ENCODE results near the gene LYSMD2.
"Not testable (repeated sequence)": the region's sequence is repeated elsewhere in the genome, so short reads cannot be mapped to it uniquely, and the experiment has no call there.

The LYSMD2 gene, protein sequence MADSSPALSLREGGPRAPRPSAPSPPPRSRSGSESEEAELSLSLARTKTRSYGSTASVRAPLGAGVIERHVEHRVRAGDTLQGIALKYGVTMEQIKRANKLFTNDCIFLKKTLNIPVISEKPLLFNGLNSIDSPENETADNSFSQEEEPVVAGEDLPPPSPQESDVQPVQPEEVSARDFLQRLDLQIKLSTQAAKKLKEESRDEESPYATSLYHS

DNA sequence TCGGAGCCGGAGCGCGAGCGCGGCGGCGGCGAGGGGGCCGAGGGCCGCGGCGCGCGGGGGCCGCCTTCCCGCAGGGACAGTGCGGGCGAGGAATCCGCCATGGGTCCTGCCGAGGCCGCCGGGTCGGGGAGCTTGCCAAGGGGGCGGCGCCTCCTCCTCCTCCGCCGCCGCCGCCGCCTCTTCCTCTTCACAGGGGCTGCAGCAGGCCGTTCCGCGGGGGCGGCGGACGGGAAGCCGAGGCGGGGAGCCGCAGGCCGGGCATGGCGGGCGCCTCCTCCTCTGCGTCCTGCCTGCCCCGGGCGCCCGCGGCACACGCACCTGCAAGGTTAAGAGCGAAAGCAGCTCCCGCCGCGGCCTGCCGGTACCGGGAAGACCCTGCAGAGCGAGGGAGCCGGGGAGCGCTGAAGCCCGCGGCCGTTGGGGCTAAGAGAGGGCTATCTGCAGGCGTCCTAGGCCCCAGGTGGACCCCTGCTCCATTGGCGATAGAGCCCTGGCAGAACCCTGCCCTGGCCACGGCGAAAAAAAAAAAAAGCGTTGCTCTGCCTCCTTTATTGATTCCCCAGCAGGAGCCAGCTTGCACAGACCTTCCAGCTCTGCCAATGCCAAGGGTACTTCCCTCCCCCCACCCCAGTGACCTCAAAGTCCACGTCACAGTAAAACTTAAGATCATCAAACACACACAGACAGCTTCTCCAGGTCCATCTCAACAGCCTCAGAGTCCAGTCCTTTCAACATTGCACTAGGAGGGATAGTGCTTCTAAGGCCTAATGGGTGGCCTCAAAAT is at the start of gene LYSMD2:
LYSMD2 (minus strand) TSS at position 134 of the 784 bp plus-strand sequence; CDS start at position 101, 33 bp downstream.
- H3K9me3 Mint-ChIP-seq, result no peaks in the 10 kb centered on the region
- H3K27ac Mint-ChIP-seq (ENCODE audit: low read depth), result peak within 1 kb of the TSS; percentile 97
- H3K27me3 Mint-ChIP-seq, result no peaks in the 10 kb centered on the region
- H3K4me3 Mint-ChIP-seq, result peak within 1 kb of the TSS; percentile 87
- peak; percentile 54 for ATAC-seq (replicated peaks; ENCODE audit: extremely low read depth, poor library complexity, severe bottlenecking)
- peaks cover 20% of the 10 kb centered on the region for H3K36me3 Mint-ChIP-seq (ENCODE audit: insufficient read depth)
- peaks cover 56% of the 10 kb centered on the region for H3K4me1 Mint-ChIP-seq
- DNase-seq (ENCODE audit: low spot score in 2 of 2), result peak; percentile 42 to 48

DNA sequence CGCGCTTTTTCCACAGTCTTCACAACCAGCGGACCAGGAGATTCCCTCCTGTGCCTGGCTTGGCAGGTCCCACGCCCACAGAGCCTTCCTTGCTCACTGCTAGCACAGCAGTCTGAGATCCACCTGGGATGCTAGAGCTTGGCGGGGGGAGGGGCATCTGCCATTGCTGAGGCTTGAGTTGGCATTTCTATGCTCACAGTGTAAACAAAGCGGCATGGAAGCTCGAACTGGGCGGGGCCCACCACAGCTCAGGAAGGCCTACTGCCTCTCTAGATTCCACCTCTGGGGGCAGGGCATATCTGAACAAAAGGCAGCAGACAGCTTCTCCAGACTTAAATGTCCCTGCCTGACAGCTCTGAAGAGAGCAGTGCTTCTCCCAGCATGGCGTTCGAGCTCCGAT is 49.7 kb upstream of the LYSMD2 start:
- not testable (repeated sequence) for DNase-seq (ENCODE audit: low spot score in 2 of 2); H3K9me3 Mint-ChIP-seq; H3K4me1 Mint-ChIP-seq; H3K27ac Mint-ChIP-seq (ENCODE audit: low read depth); H3K27me3 Mint-ChIP-seq; ATAC-seq (replicated peaks; ENCODE audit: extremely low read depth, poor library complexity, severe bottlenecking); H3K4me3 Mint-ChIP-seq
- H3K36me3 Mint-ChIP-seq (ENCODE audit: insufficient read depth), result peaks cover 10% of the 10 kb centered on the region

DNA sequence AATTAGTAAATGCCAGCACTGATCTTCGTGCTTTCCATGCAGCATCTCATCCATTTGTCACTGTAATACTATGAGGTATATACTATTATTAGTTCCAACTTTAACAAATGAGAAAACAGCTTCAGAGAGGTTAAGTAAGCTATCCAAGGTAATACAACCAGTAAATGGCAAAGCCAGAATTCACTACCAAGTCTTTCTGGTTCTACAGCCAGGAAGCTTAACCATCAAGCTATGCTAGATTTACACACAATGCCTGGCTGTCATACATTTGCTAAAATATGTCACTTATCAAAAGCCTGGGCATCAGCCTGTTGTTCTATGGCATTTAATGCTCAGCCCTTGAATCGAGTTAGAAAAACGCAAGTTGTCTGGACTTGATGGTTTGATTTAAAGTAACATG is 46.5 kb upstream of the LYSMD2 start:
- Mint-ChIP-seq H3K4me3 (no peak overlapping the region), H3K9me3 (no peaks in the 10 kb centered on the region), H3K27ac (ENCODE audit: low read depth) (no peak overlapping the region), H3K36me3 (ENCODE audit: insufficient read depth) (peaks cover 18% of the 10 kb centered on the region), H3K4me1 (no peaks in the 10 kb centered on the region), H3K27me3 (no peaks in the 10 kb centered on the region)
- no peak for DNase-seq (ENCODE audit: low spot score in 2 of 2)
- no peak for ATAC-seq (replicated peaks; ENCODE audit: extremely low read depth, poor library complexity, severe bottlenecking)

DNA sequence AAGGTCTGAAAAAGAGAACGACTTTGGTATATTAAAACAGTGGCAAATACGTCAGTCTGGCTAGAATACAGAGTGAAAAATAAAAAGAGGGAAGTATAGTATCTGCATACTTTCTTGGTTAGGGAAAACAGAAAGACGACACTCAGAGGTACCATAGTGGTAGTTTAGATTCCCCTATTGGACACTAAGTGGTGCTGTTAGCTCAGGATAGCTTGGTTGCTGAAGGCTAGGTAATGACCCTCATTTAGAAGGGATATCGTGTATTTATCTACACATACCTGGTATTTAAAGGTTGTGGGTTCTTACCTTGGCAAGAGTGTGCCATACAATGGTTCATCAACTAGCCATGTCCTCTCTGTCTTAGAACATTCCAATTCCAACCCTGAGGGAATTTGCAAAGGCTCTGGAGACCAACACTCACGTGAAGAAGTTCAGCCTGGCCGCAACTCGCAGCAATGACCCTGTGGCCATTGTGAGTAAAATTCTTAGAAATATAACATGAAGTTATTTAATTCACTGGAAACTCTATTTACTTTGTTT is 45.0 kb upstream of the LYSMD2 start:
- Mint-ChIP-seq H3K4me3 (no peak overlapping the region), H3K27me3 (no peaks in the 10 kb centered on the region), H3K9me3 (no peaks in the 10 kb centered on the region), H3K27ac (ENCODE audit: low read depth) (no peak overlapping the region), H3K36me3 (ENCODE audit: insufficient read depth) (peaks cover 21% of the 10 kb centered on the region), H3K4me1 (no peaks in the 10 kb centered on the region)
- ATAC-seq (replicated peaks; ENCODE audit: extremely low read depth, poor library complexity, severe bottlenecking), result no peak
- no peak for DNase-seq (ENCODE audit: low spot score in 2 of 2)

DNA sequence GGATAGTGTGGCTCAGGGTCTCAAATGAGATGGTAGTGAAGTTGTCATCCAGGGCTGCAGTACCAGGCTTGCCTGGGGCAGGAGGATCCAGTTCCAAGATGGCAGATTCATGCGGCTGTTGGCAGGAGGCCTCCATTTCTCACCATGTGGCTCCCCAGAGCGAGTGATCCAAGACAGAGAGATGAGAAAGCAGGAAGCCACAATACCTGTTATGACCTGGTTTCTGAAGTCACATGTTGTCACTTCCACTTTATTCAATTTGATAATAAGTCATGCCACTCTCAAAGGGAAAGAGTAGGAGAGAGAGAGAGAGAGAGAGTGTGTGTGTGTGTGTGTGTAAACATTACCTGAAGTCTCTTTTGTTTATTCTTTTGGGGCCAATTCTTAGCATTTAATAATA is 44.1 kb upstream of the LYSMD2 start:
- Mint-ChIP-seq H3K36me3 (ENCODE audit: insufficient read depth) (peaks cover 21% of the 10 kb centered on the region), H3K4me3 (no peak overlapping the region), H3K27me3 (no peaks in the 10 kb centered on the region), H3K9me3 (no peaks in the 10 kb centered on the region), H3K27ac (ENCODE audit: low read depth) (no peak overlapping the region), H3K4me1 (no peaks in the 10 kb centered on the region)
- no peak for DNase-seq (ENCODE audit: low spot score in 2 of 2)
- no peak for ATAC-seq (replicated peaks; ENCODE audit: extremely low read depth, poor library complexity, severe bottlenecking)

DNA sequence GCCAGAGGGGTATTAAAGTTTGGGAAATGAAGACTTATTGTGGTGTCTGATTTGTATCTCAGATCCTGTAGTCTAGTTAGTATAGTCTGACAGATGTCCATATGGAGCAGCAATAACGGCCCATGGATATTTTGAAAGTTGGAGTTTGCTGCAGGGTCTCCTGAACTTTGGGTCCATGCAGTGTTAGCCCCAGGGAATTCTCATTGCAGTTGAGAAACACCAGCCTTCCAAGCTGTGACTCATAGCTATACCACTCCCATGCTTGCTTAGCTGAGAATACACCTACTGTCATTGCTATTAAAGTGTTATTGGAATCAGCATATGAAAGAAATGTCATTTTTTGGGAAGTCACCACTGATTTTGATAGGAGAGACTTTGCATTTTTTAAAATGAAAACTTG is 43.2 kb upstream of the LYSMD2 start:
- Mint-ChIP-seq H3K4me1 (peaks cover 5% of the 10 kb centered on the region), H3K9me3 (no peaks in the 10 kb centered on the region), H3K27me3 (no peaks in the 10 kb centered on the region), H3K36me3 (ENCODE audit: insufficient read depth) (peaks cover 24% of the 10 kb centered on the region), H3K27ac (ENCODE audit: low read depth) (no peak overlapping the region), H3K4me3 (no peak overlapping the region)
- DNase-seq (ENCODE audit: low spot score in 2 of 2) (no peak), ATAC-seq (replicated peaks; ENCODE audit: extremely low read depth, poor library complexity, severe bottlenecking) (no peak)

DNA sequence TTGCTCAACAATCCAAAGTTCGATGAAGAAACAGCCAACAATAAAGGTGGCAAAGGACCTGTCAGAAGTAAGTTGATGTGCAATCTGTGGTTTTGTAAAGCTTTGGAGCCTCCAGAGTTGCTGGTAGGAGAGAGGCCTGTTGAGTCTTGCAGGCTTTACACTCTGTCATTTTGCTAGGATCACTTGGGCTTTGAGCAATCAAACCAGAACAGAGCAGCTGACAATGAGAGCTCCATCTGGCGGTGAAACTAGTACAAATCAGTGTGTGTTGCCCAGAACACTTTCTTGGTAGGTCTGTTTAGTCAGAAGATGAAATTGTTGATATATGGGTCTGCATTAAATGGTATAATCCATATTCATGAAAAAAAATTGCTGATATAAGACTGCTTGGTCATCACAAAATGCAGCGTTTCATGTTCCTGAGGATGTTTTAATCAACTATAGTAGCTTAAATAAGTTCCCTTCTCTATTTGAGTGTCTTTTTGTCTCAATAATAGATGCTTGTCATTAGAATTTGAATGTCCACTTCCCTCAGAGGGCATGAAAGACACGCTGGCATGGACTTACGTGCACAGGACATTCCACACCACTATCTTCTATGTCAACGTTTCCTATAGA is 39.6 kb upstream of the LYSMD2 start:
- ATAC-seq (replicated peaks; ENCODE audit: extremely low read depth, poor library complexity, severe bottlenecking), result peak; percentile 75
- Mint-ChIP-seq H3K27me3 (no peaks in the 10 kb centered on the region), H3K27ac (ENCODE audit: low read depth) (no peak overlapping the region), H3K4me1 (peaks cover 5% of the 10 kb centered on the region), H3K36me3 (ENCODE audit: insufficient read depth) (peaks cover 20% of the 10 kb centered on the region), H3K4me3 (no peak overlapping the region), H3K9me3 (no peaks in the 10 kb centered on the region)
- DNase-seq (ENCODE audit: low spot score in 2 of 2), result peak; percentile 33 to 46

DNA sequence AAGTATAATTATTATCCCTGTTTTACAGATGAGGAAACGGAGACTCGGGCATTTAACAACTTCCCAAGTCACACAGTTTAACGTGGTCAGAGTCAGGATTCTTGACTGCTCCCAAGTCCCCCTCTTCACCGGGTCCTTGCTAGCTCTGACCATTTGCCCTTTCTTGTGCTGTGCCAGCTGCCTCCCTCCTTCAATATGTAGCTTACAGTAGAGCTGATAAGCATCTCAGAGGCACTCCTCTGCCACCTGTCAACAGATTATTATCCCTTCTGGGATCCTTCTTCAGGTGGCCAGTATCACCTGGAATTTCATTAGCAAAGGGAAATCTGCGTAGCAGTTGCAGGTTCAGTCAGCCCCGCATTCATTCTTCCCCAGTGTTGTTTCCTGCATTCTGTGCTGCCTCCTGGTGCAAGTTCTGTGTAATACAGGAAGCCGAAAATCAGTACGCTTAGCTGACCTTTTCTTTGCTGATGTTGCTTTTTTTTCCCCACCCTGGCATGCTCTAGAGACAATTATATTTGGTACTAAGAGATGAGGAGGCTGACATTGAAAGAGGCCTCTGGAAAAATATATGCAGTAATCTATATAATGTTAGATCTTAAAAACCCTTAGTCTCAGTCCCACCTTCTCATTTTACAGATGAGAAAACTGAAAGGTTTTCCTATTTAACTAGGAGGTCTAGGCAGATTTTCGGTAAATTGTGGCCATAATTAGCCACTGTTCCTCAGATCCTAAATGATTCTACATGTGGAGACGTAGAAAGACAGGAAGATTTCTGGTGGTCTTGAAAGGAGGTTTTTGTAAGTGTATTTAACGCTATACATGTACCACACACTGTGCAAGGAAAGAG is 38.7 kb upstream of the LYSMD2 start:
- no peak overlapping the region for H3K27ac Mint-ChIP-seq (ENCODE audit: low read depth)
- ATAC-seq (replicated peaks; ENCODE audit: extremely low read depth, poor library complexity, severe bottlenecking) (no peak), DNase-seq (ENCODE audit: low spot score in 2 of 2) (peak; percentile 18 to 25)
- H3K4me1 Mint-ChIP-seq, result peaks cover 5% of the 10 kb centered on the region
- H3K4me3 Mint-ChIP-seq, result no peak overlapping the region
- no peaks in the 10 kb centered on the region for H3K9me3 Mint-ChIP-seq
- H3K27me3 Mint-ChIP-seq, result no peaks in the 10 kb centered on the region
- peaks cover 15% of the 10 kb centered on the region for H3K36me3 Mint-ChIP-seq (ENCODE audit: insufficient read depth)

DNA sequence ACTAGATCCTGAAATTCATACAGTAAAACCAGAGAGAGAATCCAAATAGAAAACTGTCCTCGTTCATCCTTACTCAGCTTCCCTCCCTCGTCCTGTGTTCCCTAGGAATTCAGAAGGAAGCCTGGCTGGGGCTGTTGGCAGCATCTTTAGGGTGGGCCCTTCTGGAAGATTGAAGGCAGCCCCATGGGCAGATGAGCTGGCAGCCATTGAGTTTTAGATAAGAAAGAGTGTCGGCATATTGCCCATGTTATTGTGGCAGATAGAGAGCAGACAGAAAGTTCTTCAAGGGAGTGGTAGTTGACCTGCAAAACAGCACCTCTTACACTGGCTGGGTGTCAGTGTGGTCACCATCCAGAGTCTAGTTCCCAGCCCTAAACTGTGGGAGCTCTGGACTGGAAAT is 37.5 kb upstream of the LYSMD2 start:
- H3K27me3 Mint-ChIP-seq, result no peaks in the 10 kb centered on the region
- DNase-seq (ENCODE audit: low spot score in 2 of 2) (no peak), ATAC-seq (replicated peaks; ENCODE audit: extremely low read depth, poor library complexity, severe bottlenecking) (no peak)
- peaks cover 5% of the 10 kb centered on the region for H3K4me1 Mint-ChIP-seq
- H3K36me3 Mint-ChIP-seq (ENCODE audit: insufficient read depth), result peaks cover 20% of the 10 kb centered on the region
- no peak overlapping the region for H3K4me3 Mint-ChIP-seq
- no peak overlapping the region for H3K27ac Mint-ChIP-seq (ENCODE audit: low read depth)
- no peaks in the 10 kb centered on the region for H3K9me3 Mint-ChIP-seq

DNA sequence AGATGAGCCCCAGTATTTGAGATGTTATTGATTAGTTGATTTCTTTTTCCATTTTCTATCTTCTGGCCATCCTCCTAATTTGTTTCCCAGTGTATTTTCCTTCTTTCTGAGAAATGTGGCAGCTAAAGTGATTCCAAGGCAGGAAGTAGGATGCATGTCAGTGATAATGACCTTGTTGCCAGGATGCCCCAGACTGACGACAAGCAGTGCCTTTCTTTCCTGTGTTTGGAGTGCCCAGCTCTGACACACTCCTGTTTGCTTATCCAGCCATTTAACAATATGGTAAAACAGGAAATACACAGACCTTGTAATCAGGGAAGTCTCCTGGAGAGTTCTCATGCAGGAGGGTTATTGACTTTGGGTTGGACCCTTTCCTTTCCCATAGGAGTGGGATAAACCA is 34.3 kb upstream of the LYSMD2 start:
- no peak overlapping the region for H3K27ac Mint-ChIP-seq (ENCODE audit: low read depth)
- H3K27me3 Mint-ChIP-seq, result no peaks in the 10 kb centered on the region
- no peaks in the 10 kb centered on the region for H3K9me3 Mint-ChIP-seq
- H3K4me3 Mint-ChIP-seq, result no peak overlapping the region
- peaks cover 27% of the 10 kb centered on the region for H3K36me3 Mint-ChIP-seq (ENCODE audit: insufficient read depth)
- H3K4me1 Mint-ChIP-seq, result peaks cover 13% of the 10 kb centered on the region
- DNase-seq (ENCODE audit: low spot score in 2 of 2), result no peak
- no peak for ATAC-seq (replicated peaks; ENCODE audit: extremely low read depth, poor library complexity, severe bottlenecking)

DNA sequence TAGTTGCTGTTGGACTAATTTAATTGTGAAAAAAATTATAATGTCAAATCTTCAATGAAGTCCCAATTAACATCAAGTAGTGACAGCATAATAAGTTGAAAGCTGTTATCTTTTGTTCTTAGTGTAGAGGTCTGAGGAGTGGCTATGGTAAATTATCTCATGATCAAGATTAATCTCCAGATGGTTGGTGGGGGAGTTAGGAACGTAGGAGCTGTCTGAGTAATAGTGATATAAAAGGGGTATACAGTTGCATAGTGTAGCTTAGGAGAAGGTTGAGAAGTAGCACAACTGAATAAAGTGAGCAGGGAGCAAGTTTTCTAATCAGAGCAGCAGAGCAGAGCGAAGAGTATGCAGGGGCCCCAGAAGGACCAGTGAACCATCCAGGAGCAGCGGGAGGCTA is 33.4 kb upstream of the LYSMD2 start:
- peaks cover 8% of the 10 kb centered on the region for H3K4me1 Mint-ChIP-seq
- H3K27me3 Mint-ChIP-seq, result no peaks in the 10 kb centered on the region
- H3K27ac Mint-ChIP-seq (ENCODE audit: low read depth), result no peak overlapping the region
- no peak for DNase-seq (ENCODE audit: low spot score in 2 of 2)
- H3K36me3 Mint-ChIP-seq (ENCODE audit: insufficient read depth), result peaks cover 24% of the 10 kb centered on the region
- no peaks in the 10 kb centered on the region for H3K9me3 Mint-ChIP-seq
- no peak for ATAC-seq (replicated peaks; ENCODE audit: extremely low read depth, poor library complexity, severe bottlenecking)
- no peak overlapping the region for H3K4me3 Mint-ChIP-seq

DNA sequence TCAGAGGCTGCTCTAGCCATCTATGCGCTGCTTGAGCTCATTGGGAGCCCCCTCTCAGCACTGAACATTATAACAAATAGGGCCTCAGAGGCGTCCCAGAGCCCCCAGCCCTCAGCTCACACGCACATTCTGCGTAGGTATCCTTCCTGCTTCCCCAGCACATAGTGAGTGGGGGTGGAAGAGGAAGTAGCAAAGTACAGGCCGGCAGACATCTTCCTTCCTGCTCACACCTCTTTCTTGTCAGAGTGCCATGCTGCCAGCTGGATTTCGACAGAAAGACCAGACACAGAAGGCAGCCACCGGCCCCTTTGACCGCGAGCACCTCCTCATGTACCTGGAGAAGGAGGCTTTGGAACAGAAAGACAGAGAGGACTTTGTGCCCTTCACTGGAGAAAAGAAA is 30.6 kb upstream of the LYSMD2 start:
- H3K27me3 Mint-ChIP-seq, result no peaks in the 10 kb centered on the region
- H3K27ac Mint-ChIP-seq (ENCODE audit: low read depth), result peak overlapping the region; percentile 62
- no peaks in the 10 kb centered on the region for H3K9me3 Mint-ChIP-seq
- H3K4me1 Mint-ChIP-seq, result peaks cover 7% of the 10 kb centered on the region
- peaks cover 18% of the 10 kb centered on the region for H3K36me3 Mint-ChIP-seq (ENCODE audit: insufficient read depth)
- ATAC-seq (replicated peaks; ENCODE audit: extremely low read depth, poor library complexity, severe bottlenecking) (peak; percentile 62), DNase-seq (ENCODE audit: low spot score in 2 of 2) (no peak)
- H3K4me3 Mint-ChIP-seq, result no peak overlapping the region

Data from central memory CD8-positive, alpha-beta T cell (primary cell).